ENCODE data around the gene BCAN.

The BCAN gene

GRCh38 chr1:156644146-156644545 lies 2.2 kb downstream of the BCAN start:
- DNase-seq: no peak

DNA sequence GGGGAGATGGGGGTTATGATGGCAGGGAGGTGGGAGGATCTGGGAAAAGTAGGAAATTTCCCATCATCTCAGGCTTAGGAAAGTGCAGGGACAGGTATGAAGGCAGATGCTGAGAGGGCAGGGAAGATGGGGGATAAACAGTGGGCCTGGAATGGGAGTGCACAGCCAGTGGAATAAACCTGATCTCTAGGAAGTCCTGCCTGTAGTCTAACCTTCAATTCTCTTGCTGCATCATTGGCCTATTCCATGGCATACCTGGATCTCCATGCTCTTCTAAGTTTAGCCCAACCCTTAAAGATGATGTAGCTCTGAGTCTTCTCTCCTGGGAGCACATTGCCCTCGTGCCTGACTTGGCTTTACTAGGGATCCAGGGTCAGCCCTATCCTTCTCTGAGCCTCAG lies 2.7 kb downstream of the BCAN start:
- no peak for DNase-seq

DNA sequence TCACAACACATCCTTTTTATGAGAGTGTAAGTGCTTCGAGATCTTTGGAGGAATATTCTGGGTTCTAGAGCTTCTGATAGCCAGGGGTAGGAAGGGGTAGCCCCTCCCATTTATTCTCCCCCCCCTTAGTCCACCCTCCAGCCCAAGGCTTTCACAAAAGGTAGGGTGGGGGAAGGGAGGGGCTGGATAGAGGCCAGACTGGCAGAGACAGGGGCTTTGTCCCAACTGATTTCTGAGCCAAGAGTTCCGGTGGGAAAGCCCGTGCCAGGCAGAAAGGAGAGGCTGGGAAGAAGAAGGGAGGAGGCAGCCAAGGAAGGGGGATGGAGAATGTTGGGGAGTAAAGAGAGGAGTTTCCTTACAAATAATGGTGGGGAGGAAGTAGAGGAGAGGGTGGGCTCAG lies 3.1 kb downstream of the BCAN start:
- no peak for DNase-seq

GRCh38 chr1:156645666-156646065 lies 3.7 kb downstream of the BCAN start:
- DNase-seq: no peak

GRCh38 chr1:156646738-156647211 lies 4.9 kb downstream of the BCAN start:
- no peak for DNase-seq

DNA sequence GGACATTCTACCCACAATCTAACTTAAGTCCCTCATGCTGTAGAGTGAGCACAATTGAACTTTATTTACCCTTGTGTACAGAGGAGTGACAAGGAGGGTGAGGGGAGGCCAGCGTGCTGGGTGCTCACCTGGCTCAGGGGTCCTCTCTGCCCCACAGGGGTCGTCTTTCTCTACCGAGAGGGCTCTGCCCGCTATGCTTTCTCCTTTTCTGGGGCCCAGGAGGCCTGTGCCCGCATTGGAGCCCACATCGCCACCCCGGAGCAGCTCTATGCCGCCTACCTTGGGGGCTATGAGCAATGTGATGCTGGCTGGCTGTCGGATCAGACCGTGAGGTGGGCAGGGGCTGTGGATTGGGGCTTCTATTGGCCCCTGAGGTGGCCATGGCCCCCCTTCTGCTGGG lies 5.4 kb downstream of the BCAN start:
- DNase-seq: no peak

DNA sequence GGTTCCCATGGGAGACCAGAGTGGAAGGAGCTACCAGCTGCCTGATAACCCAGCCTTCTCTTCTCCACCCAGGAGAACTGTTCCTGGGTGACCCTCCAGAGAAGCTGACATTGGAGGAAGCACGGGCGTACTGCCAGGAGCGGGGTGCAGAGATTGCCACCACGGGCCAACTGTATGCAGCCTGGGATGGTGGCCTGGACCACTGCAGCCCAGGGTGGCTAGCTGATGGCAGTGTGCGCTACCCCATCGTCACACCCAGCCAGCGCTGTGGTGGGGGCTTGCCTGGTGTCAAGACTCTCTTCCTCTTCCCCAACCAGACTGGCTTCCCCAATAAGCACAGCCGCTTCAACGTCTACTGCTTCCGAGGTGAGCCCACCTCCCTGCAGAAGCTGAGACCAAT lies 6.6 kb downstream of the BCAN start:
- DNase-seq: no peak

- no peak for DNase-seq
Measured at GRCh38 chr1:156648951-156649350, 7.0 kb downstream of the BCAN start.

- DNase-seq: no peak
Measured at GRCh38 chr1:156652131-156652991, 10.4 kb downstream of the BCAN start.

DNA sequence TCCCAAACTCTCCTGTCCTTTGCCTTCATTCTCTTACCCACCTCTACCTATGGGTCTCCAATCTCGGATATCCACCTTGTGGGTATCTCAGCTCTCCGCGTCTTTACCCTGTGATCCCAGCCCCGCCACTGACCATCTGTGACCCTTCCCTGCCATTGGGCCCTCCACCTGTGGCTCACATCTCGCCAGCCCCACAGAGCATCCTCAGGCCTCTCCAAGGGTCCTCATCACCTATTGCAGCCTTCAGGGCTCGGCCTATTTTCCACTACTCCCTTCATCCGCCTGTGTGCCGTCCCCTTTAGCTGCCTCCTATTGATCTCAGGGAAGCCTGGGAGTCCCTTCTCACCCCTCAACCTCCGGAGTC lies 11.1 kb downstream of the BCAN start:
- DNase-seq: no peak

DNA sequence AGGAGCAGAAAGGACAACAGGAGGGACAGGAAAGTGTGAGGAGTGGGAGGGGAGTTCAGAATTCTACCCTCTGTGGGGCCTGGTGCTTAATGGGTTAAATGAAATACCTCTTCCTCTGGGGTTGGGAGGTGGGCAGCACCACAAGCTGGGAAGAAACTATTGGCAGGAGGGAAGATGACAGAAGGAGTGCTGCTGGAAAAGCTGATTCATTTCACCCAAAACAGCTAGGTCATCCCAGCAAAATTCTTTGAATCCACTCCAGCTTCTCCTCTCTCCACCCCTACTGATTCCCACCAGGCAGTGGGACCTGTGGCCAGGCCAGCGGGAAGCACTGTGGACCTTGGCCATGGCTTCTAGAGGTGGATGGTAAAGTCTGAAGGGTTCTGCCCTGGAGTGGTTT lies 12.8 kb downstream of the BCAN start:
- DNase-seq: no peak

GRCh38 chr1:156655151-156655903 lies 13.4 kb downstream of the BCAN start:
- DNase-seq: no peak

DNA sequence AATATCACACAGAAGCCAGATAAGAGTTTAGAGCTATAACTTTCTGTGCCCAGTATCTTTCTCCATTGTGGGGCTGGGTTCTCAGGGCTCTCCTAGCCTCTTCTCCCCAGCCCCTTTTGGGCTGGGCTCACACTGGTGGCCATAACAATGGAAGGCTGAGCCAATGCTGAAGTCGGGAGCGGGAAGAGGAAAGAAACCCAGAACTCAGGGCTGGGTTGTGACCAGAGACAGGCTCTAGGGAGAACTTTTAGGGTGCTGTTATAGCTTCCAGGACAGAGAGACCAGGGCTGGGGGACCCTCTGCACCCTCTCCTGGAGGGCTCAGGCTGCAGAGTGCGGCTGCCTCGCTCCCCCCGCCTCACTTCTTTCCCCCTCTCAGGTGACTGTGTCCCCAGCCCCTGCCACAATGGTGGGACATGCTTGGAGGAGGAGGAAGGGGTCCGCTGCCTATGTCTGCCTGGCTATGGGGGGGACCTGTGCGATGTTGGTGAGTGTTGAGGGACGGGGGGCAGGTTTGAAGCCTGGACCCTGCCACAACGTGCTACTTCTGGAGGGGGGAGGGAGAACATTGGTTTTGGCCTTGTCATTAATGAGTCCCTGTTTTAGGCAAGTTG lies 14.1 kb downstream of the BCAN start:
- DNase-seq: no peak

DNA sequence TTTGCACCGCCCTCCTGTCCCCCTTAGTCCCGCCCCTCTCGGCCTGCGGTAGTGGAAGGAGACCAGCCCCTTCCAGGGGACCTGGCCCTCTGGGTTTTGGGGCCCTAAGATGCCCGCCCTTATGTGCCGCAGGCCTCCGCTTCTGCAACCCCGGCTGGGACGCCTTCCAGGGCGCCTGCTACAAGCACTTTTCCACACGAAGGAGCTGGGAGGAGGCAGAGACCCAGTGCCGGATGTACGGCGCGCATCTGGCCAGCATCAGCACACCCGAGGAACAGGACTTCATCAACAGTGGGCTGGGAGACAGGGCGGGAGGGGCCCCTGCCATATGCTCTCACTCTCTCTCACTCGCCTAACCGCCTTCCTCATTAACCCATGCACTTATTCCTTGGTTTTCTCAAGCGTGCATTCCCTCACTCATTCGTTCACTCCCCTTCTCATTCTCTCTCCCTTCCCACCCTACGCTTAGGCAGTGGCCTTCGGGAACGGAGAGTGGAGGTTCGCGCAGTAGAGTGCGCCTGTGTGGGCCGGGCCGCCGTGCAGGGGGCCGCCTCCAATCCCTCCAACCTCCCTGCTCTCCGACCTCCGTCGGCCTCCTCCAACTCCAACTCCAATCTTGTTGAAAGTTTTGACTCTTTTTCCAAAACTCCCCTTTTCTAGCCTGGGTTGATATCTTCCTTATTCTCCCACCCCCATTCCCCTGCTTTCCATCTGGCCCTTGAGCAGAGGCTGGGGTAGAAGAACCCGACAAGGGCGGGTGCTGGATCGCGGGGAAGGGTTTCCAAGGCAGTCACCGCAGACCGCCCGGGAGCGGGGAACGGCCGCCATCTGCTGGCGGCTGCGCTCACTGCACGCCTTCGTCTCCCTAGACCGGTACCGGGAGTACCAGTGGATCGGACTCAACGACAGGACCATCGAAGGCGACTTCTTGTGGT lies 15.2 kb downstream of the BCAN start:
- no peak for DNase-seq

DNA sequence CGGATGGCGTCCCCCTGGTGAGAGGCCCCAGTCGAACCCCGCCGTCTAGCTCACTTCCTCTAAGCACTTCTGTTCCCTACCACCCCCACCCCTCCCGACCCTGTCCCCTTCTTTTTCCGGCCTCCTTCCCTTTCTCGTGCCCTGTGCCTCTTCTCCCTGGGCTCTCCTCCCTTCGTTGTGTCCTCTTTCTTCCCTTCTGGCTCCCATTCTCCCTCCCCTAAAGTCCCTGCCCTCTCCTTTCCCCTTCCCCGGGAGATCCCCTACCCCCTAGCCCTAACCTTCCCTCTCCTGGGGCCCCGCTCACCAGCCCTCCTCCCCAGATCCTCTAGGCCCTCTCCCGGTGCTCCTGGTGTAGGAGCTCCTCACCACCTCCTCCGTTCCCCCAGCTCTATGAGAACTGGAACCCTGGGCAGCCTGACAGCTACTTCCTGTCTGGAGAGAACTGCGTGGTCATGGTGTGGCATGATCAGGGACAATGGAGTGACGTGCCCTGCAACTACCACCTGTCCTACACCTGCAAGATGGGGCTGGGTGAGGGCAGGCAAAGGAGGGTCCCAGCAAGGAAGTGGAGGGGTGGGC lies 15.9 kb downstream of the BCAN start:
- no peak for DNase-seq

GRCh38 chr1:156658496-156658895 lies 16.6 kb downstream of the BCAN start:
- DNase-seq: no peak

DNA sequence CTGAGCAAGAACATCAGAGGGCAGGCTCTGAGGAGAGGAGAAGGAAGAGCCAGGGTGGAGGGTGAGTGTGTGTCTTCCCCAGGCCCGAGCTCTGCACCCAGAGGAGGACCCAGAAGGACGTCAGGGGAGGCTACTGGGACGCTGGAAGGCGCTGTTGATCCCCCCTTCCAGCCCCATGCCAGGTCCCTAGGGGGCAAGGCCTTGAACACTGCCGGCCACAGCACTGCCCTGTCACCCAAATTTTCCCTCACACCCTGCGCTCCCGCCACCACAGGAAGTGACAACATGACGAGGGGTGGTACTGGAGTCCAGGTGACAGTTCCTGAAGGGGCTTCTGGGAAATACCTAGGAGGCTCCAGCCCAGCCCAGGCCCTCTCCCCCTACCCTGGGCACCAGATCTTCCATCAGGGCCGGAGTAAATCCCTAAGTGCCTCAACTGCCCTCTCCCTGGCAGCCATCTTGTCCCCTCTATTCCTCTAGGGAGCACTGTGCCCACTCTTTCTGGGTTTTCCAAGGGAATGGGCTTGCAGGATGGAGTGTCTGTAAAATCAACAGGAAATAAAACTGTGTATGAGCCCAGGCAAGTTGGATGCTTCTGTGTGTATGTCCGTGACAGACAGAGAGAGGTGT lies 17.1 kb downstream of the BCAN start:
- no peak for DNase-seq

DNA sequence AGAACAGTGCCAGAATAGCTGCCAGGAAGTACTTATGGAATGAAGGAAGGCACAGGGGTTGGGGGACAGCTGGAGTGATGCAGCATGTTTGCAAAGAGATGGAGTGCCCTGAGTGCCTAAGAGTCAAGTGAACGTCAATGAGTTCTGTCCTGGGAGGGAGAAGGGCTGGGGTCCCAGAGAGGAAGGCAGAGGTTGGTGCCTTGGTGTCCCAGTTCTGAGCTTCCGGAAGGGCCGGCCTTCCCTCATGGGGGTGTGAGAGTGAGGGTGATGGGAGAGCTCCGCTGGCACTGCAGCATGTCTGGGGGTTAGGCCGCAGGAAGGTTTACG lies 17.7 kb downstream of the BCAN start:
- DNase-seq: no peak

DNA sequence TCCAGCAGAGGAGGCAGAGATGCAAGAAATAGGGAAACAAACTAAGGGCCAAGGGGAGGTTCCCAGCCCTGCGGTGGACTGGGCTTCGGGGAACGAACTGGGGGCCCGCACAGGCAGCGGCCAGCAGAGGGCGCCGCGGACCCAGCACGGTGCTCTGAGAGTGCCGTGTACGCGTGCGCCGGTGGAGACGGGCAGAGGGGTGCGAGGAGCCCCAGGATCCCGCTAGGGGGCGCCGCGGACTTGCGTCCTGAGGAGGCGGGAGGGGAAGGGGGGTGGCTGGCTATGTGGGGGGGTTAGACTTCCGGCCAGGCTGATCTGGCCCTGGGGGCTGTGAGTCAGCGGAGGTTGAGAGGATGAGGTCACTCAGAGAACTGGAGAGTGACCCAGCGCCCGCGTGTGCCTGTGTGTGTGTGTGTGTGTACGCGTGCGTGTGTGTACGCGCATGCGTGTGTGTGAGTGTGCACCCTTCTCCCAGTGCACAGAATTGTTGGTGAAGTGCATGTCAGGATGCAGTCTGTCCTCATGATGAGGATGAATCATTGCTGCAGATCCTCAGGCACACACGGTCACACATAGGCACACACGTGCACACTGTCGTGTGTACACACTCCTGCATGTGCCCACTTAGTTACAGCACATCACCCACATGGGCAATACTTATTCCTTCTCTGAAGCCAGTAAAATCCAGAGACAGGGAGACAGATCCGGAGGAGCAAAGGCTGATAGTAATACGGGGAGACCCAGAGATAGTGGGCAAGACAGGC lies 18.3 kb downstream of the BCAN start:
- DNase-seq: no peak

- DNase-seq: no peak
Measured at GRCh38 chr1:156660752-156661112, 18.8 kb downstream of the BCAN start.

Data from cortex of kidney (tissue), 1 donor.